Erythroblast (primary cell): ENCODE data around the gene FIP1L1.

ENCODE experiments used
- DNase-seq, 2 experiments: peaks; one replicate each; lab custom pipeline; 2025; lab: John Stamatoyannopoulos, UW
- GATA1 ChIP-seq: IDR thresholded peaks from 2 replicates; pipeline ENCODE4 v1.6.1; 2011; ENCODE audit warnings: low read depth, mild to moderate bottlenecking, control low read depth, low read length, moderate library complexity
- POLR2A ChIP-seq: IDR thresholded peaks from 2 replicates; pipeline ENCODE4 v1.6.1; 2011; ENCODE audit warnings: mild to moderate bottlenecking, low read length

The FIP1L1 gene

GRCh38 chr4:53510321-53510720, 132.9 kb downstream of the FIP1L1 start:
- no peak for TF ChIP-seq POLR2A
- TF ChIP-seq GATA1: no peak

More at GRCh38 chr4:53510321-53510720, 132.9 kb downstream of the FIP1L1 start:
- no peak for DNase-seq
